Loucy (cell line): ENCODE data around the gene TTPAL.

ENCODE experiments used
- H2AFZ ChIP-seq: fragments of 200-600 bp; sonication (generic); 2 replicates; pipeline ENCODE4 v1.6.0; 2016; ENCODE audit warnings: antibody characterized with exemption, mild to moderate bottlenecking, low read length, moderate library complexity
- H3F3A ChIP-seq: fragments of 200-600 bp; 2 replicates; pipeline ENCODE4 v1.6.0; 2016; ENCODE audit warnings: antibody characterized with exemption, low read depth, mild to moderate bottlenecking
- H3K27me3 ChIP-seq: fragments of 200-600 bp; sonication (generic); 2 replicates; pipeline ENCODE4 v1.6.1; 2014; ENCODE audit warnings: low read length, mild to moderate bottlenecking; ENCODE audit not compliant: insufficient read depth, poor library complexity, severe bottlenecking
- H3K36me3 ChIP-seq: fragments of 200-600 bp; sonication (generic); 2 replicates; pipeline ENCODE4 v1.6.1; 2016; ENCODE audit warnings: low read length; ENCODE audit not compliant: insufficient read depth
- H3K4me1 ChIP-seq: fragments of 200-600 bp; sonication (generic); 2 replicates; pipeline ENCODE4 v1.5.1; 2014; ENCODE audit warnings: low read length, mild to moderate bottlenecking; ENCODE audit not compliant: insufficient read depth, poor library complexity, severe bottlenecking
- H3K4me2 ChIP-seq: fragments of 200-600 bp; sonication (generic); 2 replicates; pipeline ENCODE4 v1.6.0; 2014; ENCODE audit warnings: antibody characterized with exemption, low read length, low read depth, mild to moderate bottlenecking; ENCODE audit not compliant: poor library complexity, severe bottlenecking
- H3K4me3 ChIP-seq: fragments of 200-600 bp; sonication (generic); 2 replicates; pipeline ENCODE4 v1.5.1; 2014; ENCODE audit warnings: low read length, mild to moderate bottlenecking, mixed read lengths; ENCODE audit not compliant: poor library complexity, severe bottlenecking
- H3K79me2 ChIP-seq: fragments of 200-600 bp; sonication (generic); 2 replicates; pipeline ENCODE4 v1.6.1; 2014; ENCODE audit warnings: low read length; ENCODE audit not compliant: insufficient read depth
- H3K9ac ChIP-seq: fragments of 200-600 bp; sonication (generic); 2 replicates; pipeline ENCODE4 v1.6.0; 2014; ENCODE audit warnings: mild to moderate bottlenecking, low read depth, low read length, moderate library complexity; ENCODE audit not compliant: poor library complexity, severe bottlenecking
- H3K9me2 ChIP-seq: fragments of 200-600 bp; sonication (generic); replicated peaks from 2 replicates; pipeline ENCODE4 v1.6.1; 2016; ENCODE audit warnings: low read depth, low read length, mixed read lengths
- H3K9me3 ChIP-seq: fragments of 200-600 bp; sonication (generic); 2 replicates; pipeline ENCODE4 v1.6.1; 2014; ENCODE audit warnings: mild to moderate bottlenecking, antibody characterized with exemption, low read length, low read depth; ENCODE audit not compliant: insufficient read depth
- H4K20me1 ChIP-seq: fragments of 200-600 bp; sonication (generic); 2 replicates; pipeline ENCODE4 v1.6.0; 2014; ENCODE audit warnings: antibody characterized with exemption, low read length, mild to moderate bottlenecking; ENCODE audit not compliant: insufficient read depth, poor library complexity, severe bottlenecking
- EZH2phosphoT487 ChIP-seq: fragments of 200-600 bp; IDR thresholded peaks from 2 replicates; pipeline ENCODE4 v1.6.1; 2018; ENCODE audit warnings: antibody characterized with exemption, mild to moderate bottlenecking, moderate library complexity, borderline replicate concordance
- TF ChIP-seq, protein P1 (sequence below): fragments of 200-600 bp; sonication (generic); conservative IDR thresholded peaks from 2 replicates; pipeline ENCODE4 v1.5.1; 2014; ENCODE audit warnings: mild to moderate bottlenecking, antibody characterized with exemption, low read length

The TTPAL gene, protein sequence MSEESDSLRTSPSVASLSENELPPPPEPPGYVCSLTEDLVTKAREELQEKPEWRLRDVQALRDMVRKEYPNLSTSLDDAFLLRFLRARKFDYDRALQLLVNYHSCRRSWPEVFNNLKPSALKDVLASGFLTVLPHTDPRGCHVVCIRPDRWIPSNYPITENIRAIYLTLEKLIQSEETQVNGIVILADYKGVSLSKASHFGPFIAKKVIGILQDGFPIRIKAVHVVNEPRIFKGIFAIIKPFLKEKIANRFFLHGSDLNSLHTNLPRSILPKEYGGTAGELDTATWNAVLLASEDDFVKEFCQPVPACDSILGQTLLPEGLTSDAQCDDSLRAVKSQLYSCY

DNA sequence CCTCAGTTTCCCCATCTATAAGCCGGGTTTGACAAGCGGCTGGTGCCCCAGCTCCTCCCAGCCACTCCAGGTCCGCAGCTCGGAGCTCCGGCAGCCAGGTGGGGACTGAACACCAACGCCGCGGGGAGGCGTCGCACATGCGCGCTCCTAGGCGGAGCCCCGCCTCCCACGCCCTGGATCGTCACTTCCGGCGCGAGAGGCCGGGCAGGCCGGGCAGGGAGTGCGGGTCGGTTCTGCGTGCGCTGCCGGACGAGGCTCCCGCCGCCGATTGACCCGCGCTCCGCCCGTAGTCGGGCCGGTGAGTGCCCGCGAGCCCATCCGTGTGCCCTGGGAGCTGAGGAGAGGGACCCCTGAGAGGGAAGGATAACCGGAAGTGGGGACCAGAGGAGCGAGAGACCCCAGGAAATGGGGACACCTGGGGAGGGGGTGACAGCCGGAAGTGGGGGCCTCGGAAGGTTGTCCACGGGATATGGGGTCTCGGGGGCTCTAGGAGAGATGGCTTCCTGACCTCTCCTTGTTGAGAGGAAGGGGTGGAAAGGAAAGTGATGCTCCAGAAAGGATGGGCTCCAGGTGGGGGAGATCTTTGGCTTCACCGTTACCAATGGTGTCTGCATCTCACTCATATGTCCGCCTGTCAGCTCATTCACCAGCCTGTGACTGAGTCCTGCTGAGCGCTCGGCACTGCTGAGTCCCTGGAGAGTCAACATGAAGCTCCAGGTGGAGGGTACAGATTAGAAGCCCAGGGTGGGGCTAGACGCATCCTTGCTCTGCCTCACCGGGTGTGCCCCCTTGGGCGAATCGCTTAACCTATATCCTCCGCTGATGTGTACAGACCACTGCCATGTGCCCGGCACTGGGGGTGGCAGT lies at the start of gene TTPAL:
Gene TTPAL, plus strand, starts transcription at position 181 of the 867 bp plus-strand sequence. CDS start 4,126 bp downstream, outside the sequence.
- TF ChIP-seq, protein P1, sequence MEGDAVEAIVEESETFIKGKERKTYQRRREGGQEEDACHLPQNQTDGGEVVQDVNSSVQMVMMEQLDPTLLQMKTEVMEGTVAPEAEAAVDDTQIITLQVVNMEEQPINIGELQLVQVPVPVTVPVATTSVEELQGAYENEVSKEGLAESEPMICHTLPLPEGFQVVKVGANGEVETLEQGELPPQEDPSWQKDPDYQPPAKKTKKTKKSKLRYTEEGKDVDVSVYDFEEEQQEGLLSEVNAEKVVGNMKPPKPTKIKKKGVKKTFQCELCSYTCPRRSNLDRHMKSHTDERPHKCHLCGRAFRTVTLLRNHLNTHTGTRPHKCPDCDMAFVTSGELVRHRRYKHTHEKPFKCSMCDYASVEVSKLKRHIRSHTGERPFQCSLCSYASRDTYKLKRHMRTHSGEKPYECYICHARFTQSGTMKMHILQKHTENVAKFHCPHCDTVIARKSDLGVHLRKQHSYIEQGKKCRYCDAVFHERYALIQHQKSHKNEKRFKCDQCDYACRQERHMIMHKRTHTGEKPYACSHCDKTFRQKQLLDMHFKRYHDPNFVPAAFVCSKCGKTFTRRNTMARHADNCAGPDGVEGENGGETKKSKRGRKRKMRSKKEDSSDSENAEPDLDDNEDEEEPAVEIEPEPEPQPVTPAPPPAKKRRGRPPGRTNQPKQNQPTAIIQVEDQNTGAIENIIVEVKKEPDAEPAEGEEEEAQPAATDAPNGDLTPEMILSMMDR, result peak; percentile 30; the same call in 1 of the 2 replicates
- TF ChIP-seq EZH2phosphoT487, result no peak

DNA sequence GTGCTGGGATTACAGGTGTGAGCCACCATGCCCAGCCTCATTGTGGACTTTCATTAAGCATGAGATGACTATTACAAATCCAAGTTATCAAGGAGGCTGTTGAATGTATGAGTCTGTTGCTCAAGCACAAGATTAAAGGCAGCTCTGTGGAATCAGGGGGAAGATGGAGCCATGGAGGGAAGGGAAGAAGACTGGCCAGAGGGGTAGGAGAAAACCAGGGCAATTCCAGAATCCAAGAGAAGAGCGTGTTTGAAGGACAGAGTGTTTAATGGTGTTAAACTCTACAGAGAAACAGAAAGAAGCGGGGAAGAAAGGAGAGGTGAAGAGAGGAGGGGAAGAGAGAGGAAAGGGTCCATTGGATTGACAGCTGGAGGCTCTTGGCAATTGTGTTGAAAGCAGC lies 49.8 kb upstream of the TTPAL start:
- Histone ChIP-seq H3K27me3 (no peaks in the 10 kb centered on the region), H3K4me2 (no peak overlapping the region), H3K4me3 (no peak overlapping the region), H4K20me1 (no peaks in the 10 kb centered on the region), H3K9me2 (no peaks in the 10 kb centered on the region), H3K4me1 (no peaks in the 10 kb centered on the region), H3F3A (no peaks in the 10 kb centered on the region), H2AFZ (no peak overlapping the region), H3K9ac (no peak overlapping the region), H3K36me3 (no peaks in the 10 kb centered on the region), H3K79me2 (no peaks in the 10 kb centered on the region), H3K9me3 (no peaks in the 10 kb centered on the region)
- TF ChIP-seq, protein P1, result no peak
- no peak for TF ChIP-seq EZH2phosphoT487

More for the DNA sequence above, at the start of gene TTPAL:
- H3K9me2 ChIP-seq, result no peaks in the 10 kb centered on the region
- H3K79me2 ChIP-seq, result peaks cover 17% of the 10 kb centered on the region
- H3K9ac ChIP-seq, result peak within 1 kb of the TSS; percentile 85
- H3K36me3 ChIP-seq, result no peaks in the 10 kb centered on the region
- peaks cover 6% of the 10 kb centered on the region for H4K20me1 ChIP-seq
- H3K4me2 ChIP-seq, result peak within 1 kb of the TSS; percentile 88
- no peaks in the 10 kb centered on the region for H3F3A ChIP-seq
- H3K9me3 ChIP-seq, result no peaks in the 10 kb centered on the region
- peak within 1 kb of the TSS; percentile 93 for H3K4me3 ChIP-seq
- peaks cover 16% of the 10 kb centered on the region for H3K4me1 ChIP-seq
- peak within 1 kb of the TSS; percentile 89 for H2AFZ ChIP-seq
- H3K27me3 ChIP-seq, result no peaks in the 10 kb centered on the region

DNA sequence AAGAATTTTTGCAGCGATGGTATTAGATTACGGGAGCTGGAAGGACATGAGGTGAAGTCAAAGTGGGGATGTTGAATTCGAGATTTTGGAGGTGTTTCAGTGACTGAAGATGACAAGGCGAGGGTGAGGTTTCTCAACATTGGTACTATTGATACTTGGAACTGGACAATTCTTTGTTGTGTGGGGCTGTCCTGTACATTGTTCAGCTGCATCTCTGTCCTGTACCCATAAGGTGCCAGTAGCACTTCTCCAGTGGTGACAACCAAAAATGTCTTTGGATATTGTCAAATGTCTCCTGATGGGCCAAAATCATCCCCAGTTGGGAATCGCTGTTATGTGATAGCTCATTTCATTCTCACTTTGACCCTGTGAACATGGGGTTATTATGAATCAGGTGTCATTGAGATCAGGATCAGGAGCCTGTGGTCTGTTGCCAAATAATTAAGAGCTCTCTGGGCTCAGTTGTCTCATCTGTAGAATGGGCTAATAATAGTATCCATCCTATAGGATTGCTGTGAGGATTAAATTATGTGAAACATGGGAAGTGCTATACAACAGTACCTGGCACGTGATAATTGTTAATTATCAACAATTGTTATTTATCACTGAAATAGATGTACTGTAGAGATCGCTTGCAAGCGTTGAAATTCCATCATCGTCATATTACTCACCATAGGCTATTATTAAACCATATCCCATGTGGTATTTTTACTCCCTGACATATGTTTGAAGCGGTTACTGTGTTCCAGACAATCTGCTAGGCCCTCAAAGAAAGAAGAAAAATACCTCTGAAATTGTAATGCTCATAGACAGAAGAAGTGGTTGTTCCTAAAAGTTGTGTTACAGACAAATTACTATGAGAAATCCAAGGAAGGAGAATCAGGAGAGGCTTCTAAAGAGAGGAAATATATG lies 48.5 kb upstream of the TTPAL start:
- no peak overlapping the region for H3K4me2 ChIP-seq
- no peaks in the 10 kb centered on the region for H3K4me1 ChIP-seq
- H3K4me3 ChIP-seq, result no peak overlapping the region
- H3K9me2 ChIP-seq, result no peaks in the 10 kb centered on the region
- H3K9ac ChIP-seq, result no peak overlapping the region
- no peaks in the 10 kb centered on the region for H3K36me3 ChIP-seq
- no peaks in the 10 kb centered on the region for H3K9me3 ChIP-seq
- no peaks in the 10 kb centered on the region for H3K79me2 ChIP-seq
- no peaks in the 10 kb centered on the region for H4K20me1 ChIP-seq
- no peak overlapping the region for H2AFZ ChIP-seq
- H3K27me3 ChIP-seq, result no peaks in the 10 kb centered on the region
- TF ChIP-seq EZH2phosphoT487, result no peak
- TF ChIP-seq, protein P1, result no peak
- no peaks in the 10 kb centered on the region for H3F3A ChIP-seq
